ENCODE results near the gene ABHD17C.

Gene ABHD17C

GRCh38 chr15:80773792-80774352, 78.8 kb downstream of the ABHD17C start:
- TF ChIP-seq CTCF (IDR thresholded peaks at IDR 0.05) = no peak
- Histone ChIP-seq H3K36me3 (ENCODE audit: control insufficient read depth, insufficient read depth, low read length) (no peaks in the 10 kb centered on the region), H3K4me1 (no peaks in the 10 kb centered on the region), H3K79me2 (no peaks in the 10 kb centered on the region), H3K27me3 (ENCODE audit: control insufficient read depth, insufficient read depth, low read length) (no peaks in the 10 kb centered on the region), H2AFZ (no peak overlapping the region), H3K27ac (no peak overlapping the region), H3K4me3 (ENCODE audit: low read depth, low read length) (no peak overlapping the region), H3K4me2 (ENCODE audit: low read length) (no peak overlapping the region), H3K9me3 (ENCODE audit: control insufficient read depth, low read length) (no peaks in the 10 kb centered on the region), H3K9ac (no peak overlapping the region)

- Histone ChIP-seq H3K27ac (no peak overlapping the region), H3K9me3 (ENCODE audit: control insufficient read depth, low read length) (no peaks in the 10 kb centered on the region), H3K4me2 (ENCODE audit: low read length) (no peak overlapping the region), H3K4me3 (ENCODE audit: low read depth, low read length) (no peak overlapping the region), H2AFZ (no peak overlapping the region), H3K4me1 (no peaks in the 10 kb centered on the region), H3K79me2 (no peaks in the 10 kb centered on the region), H3K9ac (no peak overlapping the region), H3K27me3 (ENCODE audit: control insufficient read depth, insufficient read depth, low read length) (no peaks in the 10 kb centered on the region), H3K36me3 (ENCODE audit: control insufficient read depth, insufficient read depth, low read length) (no peaks in the 10 kb centered on the region)
- no peak for TF ChIP-seq CTCF (IDR thresholded peaks at IDR 0.05)
Observed at GRCh38 chr15:80774486-80774885, 79.4 kb downstream of the ABHD17C start.

- Histone ChIP-seq H3K27me3 (ENCODE audit: control insufficient read depth, insufficient read depth, low read length) (no peaks in the 10 kb centered on the region), H3K79me2 (no peaks in the 10 kb centered on the region), H3K9me3 (ENCODE audit: control insufficient read depth, low read length) (no peaks in the 10 kb centered on the region), H3K4me3 (ENCODE audit: low read depth, low read length) (no peak overlapping the region), H3K27ac (no peak overlapping the region), H3K4me2 (ENCODE audit: low read length) (no peak overlapping the region), H2AFZ (no peak overlapping the region), H3K9ac (no peak overlapping the region), H3K36me3 (ENCODE audit: control insufficient read depth, insufficient read depth, low read length) (no peaks in the 10 kb centered on the region), H3K4me1 (no peaks in the 10 kb centered on the region)
- no peak for TF ChIP-seq CTCF (IDR thresholded peaks at IDR 0.05)
Observed at GRCh38 chr15:80775338-80775737, 80.2 kb downstream of the ABHD17C start.

GRCh38 chr15:80776420-80777045, 81.4 kb downstream of the ABHD17C start:
- H3K79me2 ChIP-seq = no peaks in the 10 kb centered on the region
- H3K4me3 ChIP-seq (ENCODE audit: low read depth, low read length) = no peak overlapping the region
- peak; percentile 59 for TF ChIP-seq CTCF (IDR thresholded peaks at IDR 0.05)
- H3K9ac ChIP-seq = no peak overlapping the region
- no peaks in the 10 kb centered on the region for H3K36me3 ChIP-seq (ENCODE audit: control insufficient read depth, insufficient read depth, low read length)
- no peak overlapping the region for H2AFZ ChIP-seq
- H3K27me3 ChIP-seq (ENCODE audit: control insufficient read depth, insufficient read depth, low read length) = no peaks in the 10 kb centered on the region
- no peak overlapping the region for H3K4me2 ChIP-seq (ENCODE audit: low read length)
- H3K4me1 ChIP-seq = no peaks in the 10 kb centered on the region
- H3K9me3 ChIP-seq (ENCODE audit: control insufficient read depth, low read length) = no peaks in the 10 kb centered on the region
- no peak overlapping the region for H3K27ac ChIP-seq

DNA sequence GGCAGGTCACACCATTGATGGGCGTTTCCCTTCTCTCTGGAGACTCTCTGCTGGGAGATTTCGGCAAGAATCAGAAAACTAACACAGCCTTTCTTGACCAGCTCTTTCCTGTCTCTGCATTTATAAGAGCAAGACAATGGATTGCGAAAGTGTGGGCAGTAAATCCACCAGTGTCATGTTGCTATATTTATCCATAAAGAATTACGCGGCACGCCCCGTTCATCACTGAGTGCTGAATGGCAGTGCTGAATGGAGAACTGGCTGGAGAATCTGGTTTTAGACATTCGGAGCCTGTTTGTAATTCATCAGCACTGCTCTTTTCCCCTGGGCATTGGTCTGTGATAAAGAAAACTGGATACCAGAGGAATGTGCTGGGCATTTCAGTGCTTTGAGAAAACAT, 82.0 kb downstream of the ABHD17C start:
- Histone ChIP-seq H3K4me3 (ENCODE audit: low read depth, low read length) (no peak overlapping the region), H3K4me2 (ENCODE audit: low read length) (no peak overlapping the region), H3K9ac (no peak overlapping the region), H3K79me2 (no peaks in the 10 kb centered on the region), H3K9me3 (ENCODE audit: control insufficient read depth, low read length) (no peaks in the 10 kb centered on the region), H3K36me3 (ENCODE audit: control insufficient read depth, insufficient read depth, low read length) (no peaks in the 10 kb centered on the region), H2AFZ (no peak overlapping the region), H3K27ac (no peak overlapping the region), H3K4me1 (no peaks in the 10 kb centered on the region), H3K27me3 (ENCODE audit: control insufficient read depth, insufficient read depth, low read length) (no peaks in the 10 kb centered on the region)
- no peak for TF ChIP-seq CTCF (IDR thresholded peaks at IDR 0.05)
